ENCODE data around the gene FGGY.

The FGGY gene

DNA sequence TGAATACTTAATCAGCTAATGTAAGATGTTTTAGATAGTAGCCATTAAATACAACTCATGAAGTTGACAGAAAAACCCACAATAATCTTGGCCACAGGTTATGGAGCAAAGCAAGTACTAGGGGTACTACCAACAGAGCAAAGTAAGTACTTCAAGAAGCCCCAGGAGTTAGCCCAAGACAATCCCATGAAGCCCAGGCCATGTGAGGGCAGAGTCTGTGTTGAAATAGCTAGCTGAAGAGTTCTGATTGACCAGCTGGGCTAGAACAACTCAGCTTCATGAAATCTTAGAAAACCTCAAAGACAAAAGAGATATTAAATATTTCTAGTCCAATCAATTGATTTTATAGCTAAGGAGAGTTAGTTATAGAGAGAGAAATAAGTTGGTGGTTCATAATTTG lies 304.9 kb downstream of the FGGY start:
- Histone ChIP-seq H3K27me3 (ENCODE audit: low read length) (no peaks in the 10 kb centered on the region), H2AFZ (ENCODE audit: low read depth, low read length, severe bottlenecking) (no peak overlapping the region), H3K36me3 (ENCODE audit: low read length) (no peaks in the 10 kb centered on the region), H3F3A (ENCODE audit: insufficient read depth) (no peaks in the 10 kb centered on the region), H3K9me3 (ENCODE audit: insufficient read depth, low read length) (no peaks in the 10 kb centered on the region), H3K79me2 (ENCODE audit: insufficient read depth, low read length) (no peaks in the 10 kb centered on the region), H4K20me1 (ENCODE audit: low read depth, low read length) (no peaks in the 10 kb centered on the region), H3K9ac (ENCODE audit: low read length) (no peak overlapping the region), H3K27ac (ENCODE audit: low read depth, low read length) (no peak overlapping the region), H3K4me2 (ENCODE audit: low read depth, low read length, poor library complexity, severe bottlenecking) (no peak overlapping the region), H3K4me3 (ENCODE audit: insufficient read depth, low read length, poor library complexity, severe bottlenecking) (no peak overlapping the region), H3K9me2 (replicated peaks; ENCODE audit: insufficient read depth, low read length) (no peaks in the 10 kb centered on the region)
- TF ChIP-seq, protein P1, sequence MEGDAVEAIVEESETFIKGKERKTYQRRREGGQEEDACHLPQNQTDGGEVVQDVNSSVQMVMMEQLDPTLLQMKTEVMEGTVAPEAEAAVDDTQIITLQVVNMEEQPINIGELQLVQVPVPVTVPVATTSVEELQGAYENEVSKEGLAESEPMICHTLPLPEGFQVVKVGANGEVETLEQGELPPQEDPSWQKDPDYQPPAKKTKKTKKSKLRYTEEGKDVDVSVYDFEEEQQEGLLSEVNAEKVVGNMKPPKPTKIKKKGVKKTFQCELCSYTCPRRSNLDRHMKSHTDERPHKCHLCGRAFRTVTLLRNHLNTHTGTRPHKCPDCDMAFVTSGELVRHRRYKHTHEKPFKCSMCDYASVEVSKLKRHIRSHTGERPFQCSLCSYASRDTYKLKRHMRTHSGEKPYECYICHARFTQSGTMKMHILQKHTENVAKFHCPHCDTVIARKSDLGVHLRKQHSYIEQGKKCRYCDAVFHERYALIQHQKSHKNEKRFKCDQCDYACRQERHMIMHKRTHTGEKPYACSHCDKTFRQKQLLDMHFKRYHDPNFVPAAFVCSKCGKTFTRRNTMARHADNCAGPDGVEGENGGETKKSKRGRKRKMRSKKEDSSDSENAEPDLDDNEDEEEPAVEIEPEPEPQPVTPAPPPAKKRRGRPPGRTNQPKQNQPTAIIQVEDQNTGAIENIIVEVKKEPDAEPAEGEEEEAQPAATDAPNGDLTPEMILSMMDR (IDR thresholded peaks at IDR 0.05; ENCODE audit: insufficient read depth, low read length, poor library complexity, severe bottlenecking) = no peak
- TF ChIP-seq EZH2phosphoT487 (conservative IDR thresholded peaks at IDR 0.05; ENCODE audit: low read length) = no peak

DNA sequence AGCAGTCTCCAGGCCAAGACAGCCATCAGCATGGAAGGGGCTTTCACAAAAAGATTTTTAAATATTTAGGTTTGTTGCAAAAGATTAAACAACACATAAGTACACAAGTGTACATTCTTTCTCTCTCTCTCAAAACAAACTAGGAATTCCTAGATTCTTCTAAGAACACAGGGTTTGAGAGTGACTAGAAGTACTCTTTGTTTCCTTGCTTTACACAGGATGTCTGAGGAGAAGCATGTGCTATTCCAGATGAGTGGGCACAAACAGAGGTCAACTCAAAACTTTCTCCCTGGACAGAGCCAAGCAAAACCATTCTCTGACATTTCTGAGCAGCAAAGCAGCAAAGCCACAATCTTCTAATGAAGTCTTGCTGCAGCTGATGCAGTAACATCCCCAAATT lies 307.3 kb downstream of the FGGY start:
- Histone ChIP-seq H3K9me2 (replicated peaks; ENCODE audit: insufficient read depth, low read length) (no peaks in the 10 kb centered on the region), H3K27ac (ENCODE audit: low read depth, low read length) (no peak overlapping the region), H3K36me3 (ENCODE audit: low read length) (no peaks in the 10 kb centered on the region), H2AFZ (ENCODE audit: low read depth, low read length, severe bottlenecking) (no peak overlapping the region), H3K9me3 (ENCODE audit: insufficient read depth, low read length) (no peaks in the 10 kb centered on the region), H4K20me1 (ENCODE audit: low read depth, low read length) (no peaks in the 10 kb centered on the region), H3K79me2 (ENCODE audit: insufficient read depth, low read length) (no peaks in the 10 kb centered on the region), H3K9ac (ENCODE audit: low read length) (no peak overlapping the region), H3F3A (ENCODE audit: insufficient read depth) (no peaks in the 10 kb centered on the region), H3K27me3 (ENCODE audit: low read length) (no peaks in the 10 kb centered on the region), H3K4me3 (ENCODE audit: insufficient read depth, low read length, poor library complexity, severe bottlenecking) (no peak overlapping the region), H3K4me2 (ENCODE audit: low read depth, low read length, poor library complexity, severe bottlenecking) (no peak overlapping the region)
- TF ChIP-seq, protein P1 (IDR thresholded peaks at IDR 0.05; ENCODE audit: insufficient read depth, low read length, poor library complexity, severe bottlenecking) = no peak
- no peak for TF ChIP-seq EZH2phosphoT487 (conservative IDR thresholded peaks at IDR 0.05; ENCODE audit: low read length)

GRCh38 chr1:59605184-59605583 lies 308.3 kb downstream of the FGGY start:
- TF ChIP-seq EZH2phosphoT487 (conservative IDR thresholded peaks at IDR 0.05; ENCODE audit: low read length) = no peak
- TF ChIP-seq, protein P1 (IDR thresholded peaks at IDR 0.05; ENCODE audit: insufficient read depth, low read length, poor library complexity, severe bottlenecking) = no peak
- H3K4me2 ChIP-seq (ENCODE audit: low read depth, low read length, poor library complexity, severe bottlenecking) = no peak overlapping the region
- no peak overlapping the region for H2AFZ ChIP-seq (ENCODE audit: low read depth, low read length, severe bottlenecking)

More at GRCh38 chr1:59605184-59605583, 308.3 kb downstream of the FGGY start:
- no peaks in the 10 kb centered on the region for H3K27me3 ChIP-seq (ENCODE audit: low read length)
- H3K9me2 ChIP-seq (replicated peaks; ENCODE audit: insufficient read depth, low read length) = no peaks in the 10 kb centered on the region
- H3F3A ChIP-seq (ENCODE audit: insufficient read depth) = no peaks in the 10 kb centered on the region
- no peaks in the 10 kb centered on the region for H4K20me1 ChIP-seq (ENCODE audit: low read depth, low read length)
- H3K9ac ChIP-seq (ENCODE audit: low read length) = no peak overlapping the region
- H3K79me2 ChIP-seq (ENCODE audit: insufficient read depth, low read length) = no peaks in the 10 kb centered on the region
- H3K27ac ChIP-seq (ENCODE audit: low read depth, low read length) = no peak overlapping the region
- no peak overlapping the region for H3K4me3 ChIP-seq (ENCODE audit: insufficient read depth, low read length, poor library complexity, severe bottlenecking)
- H3K36me3 ChIP-seq (ENCODE audit: low read length) = no peaks in the 10 kb centered on the region
- no peaks in the 10 kb centered on the region for H3K9me3 ChIP-seq (ENCODE audit: insufficient read depth, low read length)
